ENCODE results near the gene CYS1. TPM values are rescaled to one million over a fixed set of nuclear protein-coding genes. Genes with fewer than 3 reads are reported as not detected.
"Not testable (repeated sequence)": the region's sequence is repeated elsewhere in the genome, so short reads cannot be mapped to it uniquely, and the experiment has no call there.

CYS1 gene
- total RNA-seq, 1 donor from 2014 or later: 4.0 TPM

GRCh38 chr2:10014418-10015190 lies 65.6 kb downstream of the CYS1 start:
- DNase-seq (ENCODE audit: low spot score): no peak

- DNase-seq (ENCODE audit: low spot score): not testable (repeated sequence)
These were observed 66.4 kb downstream of the CYS1 start for GRCh38 chr2:10013651-10014417.

DNA sequence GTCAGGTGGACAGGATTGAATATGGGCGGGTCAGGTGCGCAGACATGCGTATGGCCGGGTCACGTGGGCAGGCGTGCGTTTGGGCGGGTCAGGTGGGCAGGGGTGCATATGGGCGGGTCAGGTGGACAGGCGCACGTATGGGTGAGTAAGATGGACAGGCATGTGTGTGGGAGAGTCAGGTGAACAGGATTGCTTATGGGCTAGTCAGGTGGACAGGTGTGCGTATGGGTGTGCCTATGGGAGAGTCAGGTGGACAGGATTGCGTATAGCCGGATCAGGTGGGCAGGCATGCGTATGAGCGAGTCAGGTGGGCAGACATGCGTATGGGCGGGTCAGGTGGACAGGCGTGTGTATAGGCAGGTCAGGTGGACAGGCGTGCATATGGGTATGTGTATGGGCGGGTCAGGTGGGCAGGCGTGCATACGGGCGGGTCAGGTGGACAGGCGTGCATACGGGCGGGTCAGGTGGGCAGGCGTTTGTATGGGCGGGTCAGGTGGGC lies 67.2 kb downstream of the CYS1 start:
- no peak for DNase-seq (ENCODE audit: low spot score)

- not testable (repeated sequence) for DNase-seq (ENCODE audit: low spot score)
These were observed 67.7 kb downstream of the CYS1 start for GRCh38 chr2:10012366-10012962.

- DNase-seq (ENCODE audit: low spot score): not testable (repeated sequence)
These were observed 68.4 kb downstream of the CYS1 start for GRCh38 chr2:10011606-10012325.

DNA sequence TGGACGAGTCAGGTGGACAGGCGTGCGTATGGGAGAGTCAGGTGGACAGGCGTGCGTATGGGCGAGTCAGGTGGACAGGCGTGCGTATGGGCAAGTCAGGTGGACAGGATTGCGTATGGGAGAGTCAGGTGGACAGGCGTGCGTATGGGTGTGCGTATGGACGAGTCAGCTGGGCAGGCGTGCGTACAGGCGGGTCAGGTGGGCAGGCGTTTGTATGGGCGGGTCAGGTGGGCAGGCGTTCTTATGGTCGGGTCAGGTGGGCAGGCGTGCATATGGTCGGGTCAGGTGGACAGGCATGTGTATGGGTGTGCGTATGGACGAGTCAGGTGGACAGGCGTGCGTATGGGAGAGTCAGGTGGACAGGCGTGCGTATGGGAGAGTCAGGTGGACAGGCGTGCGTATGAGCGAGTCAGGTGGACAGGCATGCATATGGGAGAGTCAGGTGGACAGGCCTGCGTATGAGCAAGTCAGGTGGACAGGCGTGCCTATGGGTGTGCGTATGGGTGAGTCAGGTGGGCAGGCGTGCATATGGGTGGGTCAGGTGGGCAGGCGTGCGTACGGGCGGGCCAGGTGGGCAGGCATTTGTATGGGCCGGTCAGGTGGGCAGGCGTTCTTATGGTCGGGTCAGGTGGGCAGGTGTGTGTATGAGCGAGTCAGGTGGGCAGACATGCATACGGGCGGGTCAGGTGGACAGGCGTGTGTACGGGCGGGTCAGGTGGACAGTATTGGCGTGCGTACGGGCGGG lies 69.2 kb downstream of the CYS1 start:
- DNase-seq (ENCODE audit: low spot score): not testable (repeated sequence)

DNA sequence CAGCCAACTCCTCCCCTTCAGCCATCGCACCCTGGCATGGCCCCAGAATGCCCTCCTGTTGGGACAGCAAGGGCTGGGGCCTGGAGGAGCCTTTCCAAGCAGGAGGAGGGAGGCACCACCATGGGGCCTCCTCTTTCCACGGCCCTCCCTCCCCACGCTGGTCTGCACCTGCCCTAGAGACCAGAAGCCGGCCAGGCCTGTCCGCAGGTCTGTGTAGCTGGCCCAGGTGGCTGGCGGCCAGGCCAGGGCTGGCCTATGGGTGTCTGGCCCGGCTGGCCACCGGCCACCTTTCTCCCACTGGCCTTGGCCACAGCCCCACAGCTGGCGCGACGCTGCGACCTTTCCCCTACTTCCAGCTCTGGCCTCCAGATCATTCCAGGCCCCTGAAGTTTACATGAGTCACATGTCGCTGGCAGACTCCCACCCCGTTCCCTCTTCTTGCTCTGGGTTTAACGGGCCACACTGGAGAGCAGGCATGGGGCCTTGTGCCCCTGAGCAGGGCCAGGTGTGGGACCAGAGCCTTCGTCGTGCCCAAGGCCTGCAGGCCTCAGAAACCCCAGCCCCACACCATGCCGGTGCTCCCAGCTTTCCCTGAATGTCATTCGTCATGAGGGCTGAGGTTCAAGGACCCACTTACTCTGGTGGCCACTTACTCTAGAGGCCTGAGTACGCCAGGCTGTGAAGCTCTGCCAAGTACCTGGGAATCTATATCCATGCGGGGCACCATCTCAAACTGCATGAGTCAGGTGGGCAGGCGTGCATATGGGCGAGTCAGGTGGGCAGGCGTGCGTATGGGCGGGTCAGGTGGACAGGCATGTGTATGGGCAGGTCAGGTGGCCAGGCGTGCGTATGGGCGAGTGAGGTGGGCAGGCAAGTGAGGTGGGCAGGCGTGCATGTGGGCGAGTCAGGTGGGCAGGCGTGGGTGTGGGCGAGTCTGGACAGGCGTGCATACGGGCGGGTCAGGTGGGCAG lies 70.1 kb downstream of the CYS1 start:
- DNase-seq (ENCODE audit: low spot score): no peak

- DNase-seq (ENCODE audit: low spot score): no peak
These were observed 70.9 kb downstream of the CYS1 start for GRCh38 chr2:10009271-10009810.

DNA sequence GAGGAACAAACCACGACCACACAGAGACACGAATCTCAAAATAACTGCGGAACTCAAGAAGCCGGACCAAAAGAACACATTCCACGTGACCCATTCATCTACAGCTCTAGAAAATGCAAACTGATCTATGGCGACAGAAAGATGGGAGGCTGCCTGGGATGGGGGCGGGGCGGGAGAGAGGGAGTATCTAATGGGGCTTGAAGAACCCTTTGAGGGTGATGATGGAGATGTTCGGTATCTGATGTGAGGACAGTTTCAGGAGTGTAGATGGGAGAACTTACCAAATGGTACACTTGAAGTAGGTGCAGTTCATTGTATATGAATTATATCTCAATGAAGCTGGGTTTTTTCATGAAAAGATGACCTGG lies 71.4 kb downstream of the CYS1 start:
- no peak for DNase-seq (ENCODE audit: low spot score)

- DNase-seq (ENCODE audit: low spot score): no peak
These were observed 72.0 kb downstream of the CYS1 start for GRCh38 chr2:10007921-10008808.

- DNase-seq (ENCODE audit: low spot score): no peak
These were observed 72.8 kb downstream of the CYS1 start for GRCh38 chr2:10007435-10007834.

Other genes with a start within 250 kb of the CYS1 start
- 41.1 TPM for gene TAF1B, start 236.9 kb downstream of the CYS1 start, total RNA-seq
- gene GRHL1, start 128.7 kb downstream of the CYS1 start, total RNA-seq: 61.6 TPM
- gene KLF11, start 36.9 kb downstream of the CYS1 start, total RNA-seq: 18.8 TPM
- 2.2 TPM for gene RRM2, start 42.3 kb upstream of the CYS1 start, total RNA-seq
- 17.5 TPM for gene HPCAL1, start 222.5 kb upstream of the CYS1 start, total RNA-seq